WTC11 (cell line): Measurements from ENCODE around the gene LYSMD1. TPM values are rescaled to one million over a fixed set of nuclear protein-coding genes. Genes with fewer than 3 reads are reported as not detected.

Experiments used
- ATAC-seq: fragments of 200-7000 bp; cut with Tn5 transposase; 2 replicates; pipeline ENCODE4 v1.10.0; 2021; ENCODE audit warnings: mild to moderate bottlenecking, moderate library complexity
- CTCF ChIA-PET: fragments of 300-600 bp; sonication (Branson Sonifier 250); formaldehyde crosslinking; loops from one replicate; lab custom pipeline; 2021; ENCODE audit warnings: antibody characterized with exemption; lab: Charles Lee
- POLR2A ChIA-PET: fragments of 350-600 bp; sonication (Branson Sonifier 250); formaldehyde crosslinking; loops from one replicate; lab custom pipeline; 2021; ENCODE audit warnings: antibody characterized with exemption; lab: Charles Lee
- DNase-seq: peaks from one replicate; pipeline ENCODE4 v3.0.0; 2021; ENCODE audit warnings: low spot score
- H3K27ac Mint-ChIP-seq: 2 replicates; pipeline ENCODE4 v1.8.0; 2021; ENCODE audit warnings: mixed read lengths
- H3K27me3 Mint-ChIP-seq: 2 replicates; pipeline ENCODE4 v1.8.0; 2021; ENCODE audit warnings: low read depth, mild to moderate bottlenecking, moderate library complexity, mixed read lengths
- H3K36me3 Mint-ChIP-seq: 2 replicates; pipeline ENCODE4 v1.8.0; 2021; ENCODE audit warnings: mixed read lengths
- H3K4me1 Mint-ChIP-seq: 2 replicates; pipeline ENCODE4 v1.8.0; 2022; ENCODE audit warnings: mixed read lengths
- H3K4me3 Mint-ChIP-seq: 2 replicates; pipeline ENCODE4 v1.8.0; 2021; ENCODE audit warnings: mild to moderate bottlenecking, moderate library complexity, mixed read lengths
- H3K9me3 Mint-ChIP-seq: 2 replicates; pipeline ENCODE4 v1.8.0; 2021; ENCODE audit warnings: mixed read lengths
- GTF2I ChIP-seq: fragments of 250-450 bp; sonication (Bioruptor Pico); conservative IDR thresholded peaks from 2 replicates; pipeline ENCODE4 v1.4.0; 2021; ENCODE audit warnings: mild to moderate bottlenecking
- IRF2 ChIP-seq: sonication (generic); formaldehyde crosslinking; IDR thresholded peaks from 2 replicates; pipeline ENCODE4 v1.8.0; 2022; ENCODE audit warnings: low read depth, missing genetic modification reagents, borderline replicate concordance
- JAZF1 ChIP-seq: fragments of 250-450 bp; sonication (Bioruptor Pico); IDR thresholded peaks from 2 replicates; pipeline ENCODE4 v1.9.0; 2021; ENCODE audit warnings: moderate library complexity, mild to moderate bottlenecking, inconsistent platforms
- NFATC4 ChIP-seq: fragments of 250-450 bp; sonication (Bioruptor Pico); IDR thresholded peaks from 2 replicates; pipeline ENCODE4 v1.9.0; 2021; ENCODE audit warnings: mild to moderate bottlenecking
- NFYB ChIP-seq: sonication (generic); formaldehyde crosslinking; conservative IDR thresholded peaks from 2 replicates; pipeline ENCODE4 v1.8.0; 2022; ENCODE audit warnings: low read depth, missing genetic modification reagents
- OVOL2 ChIP-seq: fragments of 250-450 bp; sonication (Bioruptor Pico); IDR thresholded peaks from 2 replicates; pipeline ENCODE4 v1.9.0; 2021; ENCODE audit warnings: mild to moderate bottlenecking, borderline replicate concordance
- SMAD4 ChIP-seq: sonication (generic); formaldehyde crosslinking; IDR thresholded peaks from 2 replicates; pipeline ENCODE4 v1.8.0; 2022; ENCODE audit warnings: mild to moderate bottlenecking, missing genetic modification reagents
- TEAD1 ChIP-seq: sonication (generic); formaldehyde crosslinking; IDR thresholded peaks from 2 replicates; pipeline ENCODE4 v1.8.0; 2022; ENCODE audit warnings: mild to moderate bottlenecking, missing genetic modification reagents
- ZNF232 ChIP-seq: sonication (generic); formaldehyde crosslinking; IDR thresholded peaks from 2 replicates; pipeline ENCODE4 v1.8.0; 2022; ENCODE audit warnings: mild to moderate bottlenecking, missing genetic modification reagents
- ZNF671 ChIP-seq: fragments of 250-450 bp; sonication (Bioruptor Pico); IDR thresholded peaks from 2 replicates; pipeline ENCODE4 v1.8.0; 2021; ENCODE audit warnings: mild to moderate bottlenecking
- total RNA-seq: library from RNA; stranded (reverse); gene quantifications from 3 replicates; pipeline ENCODE4 v1.2.3, GENCODE V29; 2021
- TF ChIP-seq, protein P1 (sequence below): fragments of 250-450 bp; sonication (Bioruptor Pico); IDR thresholded peaks from 2 replicates; pipeline ENCODE4 v1.9.0; 2021; ENCODE audit warnings: moderate library complexity, mild to moderate bottlenecking, inconsistent platforms, borderline replicate concordance
- TF ChIP-seq, protein P2 (sequence below): fragments of 250-450 bp; sonication (Bioruptor Pico); IDR thresholded peaks from 2 replicates; pipeline ENCODE4 v1.8.0; 2021; ENCODE audit warnings: mild to moderate bottlenecking
- TF ChIP-seq, protein P3 (sequence below): sonication (generic); formaldehyde crosslinking; IDR thresholded peaks from 2 replicates; pipeline ENCODE4 v1.8.1; 2023; ENCODE audit warnings: mild to moderate bottlenecking, missing genetic modification reagents, moderate library complexity
- TF ChIP-seq, protein P4 (sequence below): fragments of 250-450 bp; sonication (Bioruptor Pico); IDR thresholded peaks from 2 replicates; pipeline ENCODE4 v1.9.0; 2021; ENCODE audit warnings: mild to moderate bottlenecking, borderline replicate concordance
- TF ChIP-seq, protein P5 (sequence below): sonication (generic); formaldehyde crosslinking; IDR thresholded peaks from 2 replicates; pipeline ENCODE4 v1.8.0; 2023; ENCODE audit warnings: missing genetic modification reagents
- TF ChIP-seq, protein P6 (sequence below): fragments of 250-450 bp; sonication (Bioruptor Pico); IDR thresholded peaks from 2 replicates; pipeline ENCODE4 v2.1.2; 2022; ENCODE audit warnings: mild to moderate bottlenecking, moderate library complexity
- TF ChIP-seq, protein P7 (sequence below): fragments of 250-450 bp; sonication (Bioruptor Pico); IDR thresholded peaks from 2 replicates; pipeline ENCODE4 v1.9.0; 2021; ENCODE audit warnings: mild to moderate bottlenecking
- TF ChIP-seq, protein P8 (sequence below): sonication (generic); formaldehyde crosslinking; IDR thresholded peaks from 2 replicates; pipeline ENCODE4 v1.8.1; 2023; ENCODE audit warnings: mild to moderate bottlenecking, missing genetic modification reagents
- TF ChIP-seq, protein P9 (sequence below): sonication (generic); formaldehyde crosslinking; IDR thresholded peaks from 2 replicates; pipeline ENCODE4 v1.8.0; 2022; ENCODE audit warnings: mild to moderate bottlenecking, missing genetic modification reagents
- TF ChIP-seq, protein P10 (sequence below): sonication (generic); formaldehyde crosslinking; IDR thresholded peaks from 2 replicates; pipeline ENCODE4 v1.8.1; 2023; ENCODE audit warnings: mild to moderate bottlenecking, missing genetic modification reagents

LYSMD1 gene
- total RNA-seq, 1 experiment from 2014 or later: 7.8 TPM

DNA sequence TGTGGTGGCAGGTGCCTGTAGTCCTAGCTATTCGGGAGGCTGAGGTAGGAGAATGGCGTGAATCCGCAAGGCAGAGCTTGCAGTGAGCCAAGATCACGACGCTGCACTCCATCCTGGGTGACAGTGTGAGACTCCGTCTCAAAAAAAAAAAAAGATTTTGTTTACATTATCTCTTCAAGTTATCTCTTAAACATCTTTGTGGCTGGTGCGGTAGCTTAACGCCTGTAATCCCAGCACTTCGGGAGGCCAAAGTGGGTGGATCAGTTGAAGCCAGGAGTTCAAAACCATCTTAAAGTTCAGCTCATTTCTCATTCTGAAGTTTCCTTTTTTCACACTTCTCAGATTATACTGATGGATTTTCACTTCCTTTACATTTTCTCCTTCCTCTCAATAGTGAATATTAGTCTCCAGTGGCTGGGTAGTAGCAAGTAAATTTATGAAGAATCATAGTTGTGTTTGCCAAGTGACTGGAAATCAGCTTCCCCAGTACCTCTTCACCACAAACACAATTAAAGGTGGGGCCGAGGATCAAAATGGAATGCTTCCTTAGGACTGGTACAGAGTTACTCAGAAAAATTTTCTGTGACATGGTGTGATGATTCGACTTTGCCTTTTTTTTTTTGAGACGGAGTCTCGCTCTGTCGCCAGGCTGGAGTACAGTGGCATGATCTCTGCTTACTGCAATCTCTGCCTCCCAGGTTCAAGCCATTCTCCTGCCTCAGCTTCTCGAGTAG lies 46.4 kb upstream of the LYSMD1 start:
- TF ChIP-seq SMAD4 (CRISPR knock-in tag): no peak
- no peak for TF ChIP-seq NFYB (CRISPR knock-in tag)
- no peak for TF ChIP-seq JAZF1 (CRISPR knock-in tag)
- TF ChIP-seq, protein P1, sequence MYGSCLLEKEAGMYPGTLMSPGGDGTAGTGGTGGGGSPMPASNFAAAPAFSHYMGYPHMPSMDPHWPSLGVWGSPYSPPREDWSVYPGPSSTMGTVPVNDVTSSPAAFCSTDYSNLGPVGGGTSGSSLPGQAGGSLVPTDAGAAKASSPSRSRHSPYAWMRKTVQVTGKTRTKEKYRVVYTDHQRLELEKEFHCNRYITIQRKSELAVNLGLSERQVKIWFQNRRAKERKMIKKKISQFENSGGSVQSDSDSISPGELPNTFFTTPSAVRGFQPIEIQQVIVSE: no peak
- TF ChIP-seq, protein P2, sequence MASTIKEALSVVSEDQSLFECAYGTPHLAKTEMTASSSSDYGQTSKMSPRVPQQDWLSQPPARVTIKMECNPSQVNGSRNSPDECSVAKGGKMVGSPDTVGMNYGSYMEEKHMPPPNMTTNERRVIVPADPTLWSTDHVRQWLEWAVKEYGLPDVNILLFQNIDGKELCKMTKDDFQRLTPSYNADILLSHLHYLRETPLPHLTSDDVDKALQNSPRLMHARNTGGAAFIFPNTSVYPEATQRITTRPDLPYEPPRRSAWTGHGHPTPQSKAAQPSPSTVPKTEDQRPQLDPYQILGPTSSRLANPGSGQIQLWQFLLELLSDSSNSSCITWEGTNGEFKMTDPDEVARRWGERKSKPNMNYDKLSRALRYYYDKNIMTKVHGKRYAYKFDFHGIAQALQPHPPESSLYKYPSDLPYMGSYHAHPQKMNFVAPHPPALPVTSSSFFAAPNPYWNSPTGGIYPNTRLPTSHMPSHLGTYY (CRISPR knock-in tag): no peak
- TF ChIP-seq, protein P3, sequence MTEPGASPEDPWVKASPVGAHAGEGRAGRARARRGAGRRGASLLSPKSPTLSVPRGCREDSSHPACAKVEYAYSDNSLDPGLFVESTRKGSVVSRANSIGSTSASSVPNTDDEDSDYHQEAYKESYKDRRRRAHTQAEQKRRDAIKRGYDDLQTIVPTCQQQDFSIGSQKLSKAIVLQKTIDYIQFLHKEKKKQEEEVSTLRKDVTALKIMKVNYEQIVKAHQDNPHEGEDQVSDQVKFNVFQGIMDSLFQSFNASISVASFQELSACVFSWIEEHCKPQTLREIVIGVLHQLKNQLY: no peak
- TF ChIP-seq ZNF232 (CRISPR knock-in tag): no peak
- no peak for TF ChIP-seq IRF2
- TF ChIP-seq TEAD1 (CRISPR knock-in tag): no peak
- TF ChIP-seq, protein P4, sequence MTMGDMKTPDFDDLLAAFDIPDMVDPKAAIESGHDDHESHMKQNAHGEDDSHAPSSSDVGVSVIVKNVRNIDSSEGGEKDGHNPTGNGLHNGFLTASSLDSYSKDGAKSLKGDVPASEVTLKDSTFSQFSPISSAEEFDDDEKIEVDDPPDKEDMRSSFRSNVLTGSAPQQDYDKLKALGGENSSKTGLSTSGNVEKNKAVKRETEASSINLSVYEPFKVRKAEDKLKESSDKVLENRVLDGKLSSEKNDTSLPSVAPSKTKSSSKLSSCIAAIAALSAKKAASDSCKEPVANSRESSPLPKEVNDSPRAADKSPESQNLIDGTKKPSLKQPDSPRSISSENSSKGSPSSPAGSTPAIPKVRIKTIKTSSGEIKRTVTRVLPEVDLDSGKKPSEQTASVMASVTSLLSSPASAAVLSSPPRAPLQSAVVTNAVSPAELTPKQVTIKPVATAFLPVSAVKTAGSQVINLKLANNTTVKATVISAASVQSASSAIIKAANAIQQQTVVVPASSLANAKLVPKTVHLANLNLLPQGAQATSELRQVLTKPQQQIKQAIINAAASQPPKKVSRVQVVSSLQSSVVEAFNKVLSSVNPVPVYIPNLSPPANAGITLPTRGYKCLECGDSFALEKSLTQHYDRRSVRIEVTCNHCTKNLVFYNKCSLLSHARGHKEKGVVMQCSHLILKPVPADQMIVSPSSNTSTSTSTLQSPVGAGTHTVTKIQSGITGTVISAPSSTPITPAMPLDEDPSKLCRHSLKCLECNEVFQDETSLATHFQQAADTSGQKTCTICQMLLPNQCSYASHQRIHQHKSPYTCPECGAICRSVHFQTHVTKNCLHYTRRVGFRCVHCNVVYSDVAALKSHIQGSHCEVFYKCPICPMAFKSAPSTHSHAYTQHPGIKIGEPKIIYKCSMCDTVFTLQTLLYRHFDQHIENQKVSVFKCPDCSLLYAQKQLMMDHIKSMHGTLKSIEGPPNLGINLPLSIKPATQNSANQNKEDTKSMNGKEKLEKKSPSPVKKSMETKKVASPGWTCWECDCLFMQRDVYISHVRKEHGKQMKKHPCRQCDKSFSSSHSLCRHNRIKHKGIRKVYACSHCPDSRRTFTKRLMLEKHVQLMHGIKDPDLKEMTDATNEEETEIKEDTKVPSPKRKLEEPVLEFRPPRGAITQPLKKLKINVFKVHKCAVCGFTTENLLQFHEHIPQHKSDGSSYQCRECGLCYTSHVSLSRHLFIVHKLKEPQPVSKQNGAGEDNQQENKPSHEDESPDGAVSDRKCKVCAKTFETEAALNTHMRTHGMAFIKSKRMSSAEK (CRISPR knock-in tag): no peak
- no peak for TF ChIP-seq OVOL2
- TF ChIP-seq, protein P5, sequence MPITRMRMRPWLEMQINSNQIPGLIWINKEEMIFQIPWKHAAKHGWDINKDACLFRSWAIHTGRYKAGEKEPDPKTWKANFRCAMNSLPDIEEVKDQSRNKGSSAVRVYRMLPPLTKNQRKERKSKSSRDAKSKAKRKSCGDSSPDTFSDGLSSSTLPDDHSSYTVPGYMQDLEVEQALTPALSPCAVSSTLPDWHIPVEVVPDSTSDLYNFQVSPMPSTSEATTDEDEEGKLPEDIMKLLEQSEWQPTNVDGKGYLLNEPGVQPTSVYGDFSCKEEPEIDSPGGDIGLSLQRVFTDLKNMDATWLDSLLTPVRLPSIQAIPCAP (CRISPR knock-in tag): no peak
- TF ChIP-seq, protein P6, sequence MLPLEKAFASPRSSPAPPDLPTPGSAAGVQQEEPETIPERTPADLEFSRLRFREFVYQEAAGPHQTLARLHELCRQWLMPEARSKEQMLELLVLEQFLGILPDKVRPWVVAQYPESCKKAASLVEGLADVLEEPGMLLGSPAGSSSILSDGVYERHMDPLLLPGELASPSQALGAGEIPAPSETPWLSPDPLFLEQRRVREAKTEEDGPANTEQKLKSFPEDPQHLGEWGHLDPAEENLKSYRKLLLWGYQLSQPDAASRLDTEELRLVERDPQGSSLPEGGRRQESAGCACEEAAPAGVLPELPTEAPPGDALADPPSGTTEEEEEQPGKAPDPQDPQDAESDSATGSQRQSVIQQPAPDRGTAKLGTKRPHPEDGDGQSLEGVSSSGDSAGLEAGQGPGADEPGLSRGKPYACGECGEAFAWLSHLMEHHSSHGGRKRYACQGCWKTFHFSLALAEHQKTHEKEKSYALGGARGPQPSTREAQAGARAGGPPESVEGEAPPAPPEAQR (CRISPR knock-in tag): no peak
- no peak for TF ChIP-seq GTF2I (CRISPR knock-in tag)
- TF ChIP-seq, protein P7, sequence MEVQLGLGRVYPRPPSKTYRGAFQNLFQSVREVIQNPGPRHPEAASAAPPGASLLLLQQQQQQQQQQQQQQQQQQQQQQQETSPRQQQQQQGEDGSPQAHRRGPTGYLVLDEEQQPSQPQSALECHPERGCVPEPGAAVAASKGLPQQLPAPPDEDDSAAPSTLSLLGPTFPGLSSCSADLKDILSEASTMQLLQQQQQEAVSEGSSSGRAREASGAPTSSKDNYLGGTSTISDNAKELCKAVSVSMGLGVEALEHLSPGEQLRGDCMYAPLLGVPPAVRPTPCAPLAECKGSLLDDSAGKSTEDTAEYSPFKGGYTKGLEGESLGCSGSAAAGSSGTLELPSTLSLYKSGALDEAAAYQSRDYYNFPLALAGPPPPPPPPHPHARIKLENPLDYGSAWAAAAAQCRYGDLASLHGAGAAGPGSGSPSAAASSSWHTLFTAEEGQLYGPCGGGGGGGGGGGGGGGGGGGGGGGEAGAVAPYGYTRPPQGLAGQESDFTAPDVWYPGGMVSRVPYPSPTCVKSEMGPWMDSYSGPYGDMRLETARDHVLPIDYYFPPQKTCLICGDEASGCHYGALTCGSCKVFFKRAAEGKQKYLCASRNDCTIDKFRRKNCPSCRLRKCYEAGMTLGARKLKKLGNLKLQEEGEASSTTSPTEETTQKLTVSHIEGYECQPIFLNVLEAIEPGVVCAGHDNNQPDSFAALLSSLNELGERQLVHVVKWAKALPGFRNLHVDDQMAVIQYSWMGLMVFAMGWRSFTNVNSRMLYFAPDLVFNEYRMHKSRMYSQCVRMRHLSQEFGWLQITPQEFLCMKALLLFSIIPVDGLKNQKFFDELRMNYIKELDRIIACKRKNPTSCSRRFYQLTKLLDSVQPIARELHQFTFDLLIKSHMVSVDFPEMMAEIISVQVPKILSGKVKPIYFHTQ (CRISPR knock-in tag): no peak
- TF ChIP-seq NFATC4 (CRISPR knock-in tag): no peak
- TF ChIP-seq, protein P8, sequence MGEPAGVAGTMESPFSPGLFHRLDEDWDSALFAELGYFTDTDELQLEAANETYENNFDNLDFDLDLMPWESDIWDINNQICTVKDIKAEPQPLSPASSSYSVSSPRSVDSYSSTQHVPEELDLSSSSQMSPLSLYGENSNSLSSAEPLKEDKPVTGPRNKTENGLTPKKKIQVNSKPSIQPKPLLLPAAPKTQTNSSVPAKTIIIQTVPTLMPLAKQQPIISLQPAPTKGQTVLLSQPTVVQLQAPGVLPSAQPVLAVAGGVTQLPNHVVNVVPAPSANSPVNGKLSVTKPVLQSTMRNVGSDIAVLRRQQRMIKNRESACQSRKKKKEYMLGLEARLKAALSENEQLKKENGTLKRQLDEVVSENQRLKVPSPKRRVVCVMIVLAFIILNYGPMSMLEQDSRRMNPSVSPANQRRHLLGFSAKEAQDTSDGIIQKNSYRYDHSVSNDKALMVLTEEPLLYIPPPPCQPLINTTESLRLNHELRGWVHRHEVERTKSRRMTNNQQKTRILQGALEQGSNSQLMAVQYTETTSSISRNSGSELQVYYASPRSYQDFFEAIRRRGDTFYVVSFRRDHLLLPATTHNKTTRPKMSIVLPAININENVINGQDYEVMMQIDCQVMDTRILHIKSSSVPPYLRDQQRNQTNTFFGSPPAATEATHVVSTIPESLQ (CRISPR knock-in tag): no peak
- TF ChIP-seq ZNF671 (CRISPR knock-in tag): no peak
- TF ChIP-seq, protein P9, sequence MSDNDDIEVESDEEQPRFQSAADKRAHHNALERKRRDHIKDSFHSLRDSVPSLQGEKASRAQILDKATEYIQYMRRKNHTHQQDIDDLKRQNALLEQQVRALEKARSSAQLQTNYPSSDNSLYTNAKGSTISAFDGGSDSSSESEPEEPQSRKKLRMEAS (CRISPR knock-in tag): no peak
- TF ChIP-seq, protein P10, sequence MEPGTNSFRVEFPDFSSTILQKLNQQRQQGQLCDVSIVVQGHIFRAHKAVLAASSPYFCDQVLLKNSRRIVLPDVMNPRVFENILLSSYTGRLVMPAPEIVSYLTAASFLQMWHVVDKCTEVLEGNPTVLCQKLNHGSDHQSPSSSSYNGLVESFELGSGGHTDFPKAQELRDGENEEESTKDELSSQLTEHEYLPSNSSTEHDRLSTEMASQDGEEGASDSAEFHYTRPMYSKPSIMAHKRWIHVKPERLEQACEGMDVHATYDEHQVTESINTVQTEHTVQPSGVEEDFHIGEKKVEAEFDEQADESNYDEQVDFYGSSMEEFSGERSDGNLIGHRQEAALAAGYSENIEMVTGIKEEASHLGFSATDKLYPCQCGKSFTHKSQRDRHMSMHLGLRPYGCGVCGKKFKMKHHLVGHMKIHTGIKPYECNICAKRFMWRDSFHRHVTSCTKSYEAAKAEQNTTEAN (CRISPR knock-in tag): no peak
- H3K36me3 Mint-ChIP-seq: peaks cover 13% of the 10 kb centered on the region
- H3K27ac Mint-ChIP-seq: peak overlapping the region; percentile 64
- no peak for DNase-seq
- no peak for ATAC-seq
- H3K27me3 Mint-ChIP-seq: no peaks in the 10 kb centered on the region
- no peaks in the 10 kb centered on the region for H3K9me3 Mint-ChIP-seq
- ChIA-PET CTCF (interaction anchor here (0.7 to 1.3 kb wide), 4 partner anchors 9 to 129 kb away, joined by 3 to 7 read pairs (median 3); partner anchors contain the start of gene VPS72), POLR2A (interaction anchor here (0.7 kb wide), 1 partner anchor 144 kb away, joined by 3 read pairs; no protein-coding TSS in a partner anchor)
- H3K4me3 Mint-ChIP-seq: no peak overlapping the region
- H3K4me1 Mint-ChIP-seq: no peaks in the 10 kb centered on the region
